GM21529 (cell line): ENCODE results near the gene RNPEPL1.
"Not testable (repeated sequence)": the region's sequence is repeated elsewhere in the genome, so short reads cannot be mapped to it uniquely, and the experiment has no call there.

Source experiments
- ATAC-seq: cut with Tn5 transposase; IDR thresholded peaks from one replicate; pipeline ENCODE4 v1.9.1; 2021; ENCODE audit not compliant: unreplicated experiment

RNPEPL1 gene

GRCh38 chr2:240532031-240532775, 36.1 kb upstream of the RNPEPL1 start:
- ATAC-seq: no peak

- no peak for ATAC-seq
Measured at GRCh38 chr2:240538031-240538780, 30.1 kb upstream of the RNPEPL1 start.

GRCh38 chr2:240539101-240539500, 29.2 kb upstream of the RNPEPL1 start:
- not testable (repeated sequence) for ATAC-seq

- no peak for ATAC-seq
Measured at GRCh38 chr2:240539906-240540305, 28.4 kb upstream of the RNPEPL1 start.

- no peak for ATAC-seq
Measured at GRCh38 chr2:240551288-240551687, 17.0 kb upstream of the RNPEPL1 start.

- no peak for ATAC-seq
Measured at GRCh38 chr2:240551811-240552210, 16.5 kb upstream of the RNPEPL1 start.

GRCh38 chr2:240553956-240554480, 14.3 kb upstream of the RNPEPL1 start:
- ATAC-seq: no peak

- no peak for ATAC-seq
Measured at GRCh38 chr2:240554767-240555493, 13.4 kb upstream of the RNPEPL1 start.

GRCh38 chr2:240555541-240556250, 12.6 kb upstream of the RNPEPL1 start:
- no peak for ATAC-seq

GRCh38 chr2:240556553-240557100, 11.7 kb upstream of the RNPEPL1 start:
- no peak for ATAC-seq

- ATAC-seq: no peak
Measured at GRCh38 chr2:240557101-240557751, 11.1 kb upstream of the RNPEPL1 start.

GRCh38 chr2:240557808-240558207, 10.5 kb upstream of the RNPEPL1 start, which contains the start of gene ANKMY1:
TSS of gene ANKMY1 (minus strand) at chr2:240557988. CDS start at chr2:240557335, 653 bp downstream.
- no peak for ATAC-seq

GRCh38 chr2:240558236-240558761, 10.0 kb upstream of the RNPEPL1 start:
- no peak for ATAC-seq

GRCh38 chr2:240559286-240559685, 9.0 kb upstream of the RNPEPL1 start:
- no peak for ATAC-seq

- peak; percentile 63 for ATAC-seq
Measured at GRCh38 chr2:240560084-240560479, 8.2 kb upstream of the RNPEPL1 start, which contains the start of gene DUSP28. TSS of gene DUSP28 (plus strand) at chr2:240560357. CDS start at chr2:240560685, 328 bp downstream.

- ATAC-seq: peak; percentile 48
Measured at GRCh38 chr2:240560480-240561324, 7.6 kb upstream of the RNPEPL1 start.

- ATAC-seq: no peak
Measured at GRCh38 chr2:240561325-240561971, 6.8 kb upstream of the RNPEPL1 start.

- not testable (repeated sequence) for ATAC-seq
Measured at GRCh38 chr2:240563231-240563630, 5.1 kb upstream of the RNPEPL1 start.
